Amniotic stem cell (primary cell): Measurements from ENCODE around the gene HPGD.
"Not testable (repeated sequence)": the region's sequence is repeated elsewhere in the genome, so short reads cannot be mapped to it uniquely, and the experiment has no call there.

ENCODE experiments used
- DNase-seq: peaks from one replicate; lab custom pipeline; 2025; lab: John Stamatoyannopoulos, UW

HPGD gene

DNA sequence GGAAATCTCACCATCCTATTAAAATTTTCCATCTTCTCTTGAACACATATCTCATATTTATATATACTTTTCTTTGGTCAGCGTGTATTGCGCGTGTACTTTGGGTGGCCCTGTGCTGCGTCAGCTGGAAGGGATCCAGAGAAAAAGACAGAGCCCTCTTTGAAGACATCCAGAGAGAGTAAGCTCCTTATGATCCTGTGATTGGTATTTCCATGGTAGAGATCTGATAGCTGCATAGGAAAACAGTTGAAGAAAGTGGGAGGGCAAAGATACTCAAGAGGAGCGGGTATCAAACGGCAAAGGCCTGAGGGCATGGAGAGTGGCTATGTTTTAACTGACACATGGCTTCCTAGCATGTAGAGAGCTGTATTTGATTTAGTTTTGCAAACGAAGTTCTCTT lies 4.4 kb upstream of the HPGD start:
- DNase-seq, result no peak

DNA sequence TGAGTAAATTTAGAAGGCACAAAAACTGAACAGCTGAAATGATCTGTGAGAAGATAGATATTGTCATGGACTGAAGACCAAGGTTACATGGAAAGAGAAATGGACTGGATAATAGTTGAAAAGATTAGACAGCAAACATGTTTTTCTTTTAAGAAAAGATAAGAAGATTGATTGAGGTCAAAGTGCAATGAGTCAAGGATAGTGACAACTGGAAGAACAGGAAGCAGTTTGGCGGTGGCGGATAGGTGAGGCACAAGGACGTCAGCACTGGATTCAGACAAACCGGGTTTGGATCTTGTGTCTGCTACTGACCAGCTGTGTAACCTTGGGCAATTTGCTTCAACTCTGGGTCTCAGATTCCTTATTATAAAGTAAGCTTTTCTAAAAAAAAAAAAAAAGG lies 2.0 kb upstream of the HPGD start:
- DNase-seq, result no peak

DNA sequence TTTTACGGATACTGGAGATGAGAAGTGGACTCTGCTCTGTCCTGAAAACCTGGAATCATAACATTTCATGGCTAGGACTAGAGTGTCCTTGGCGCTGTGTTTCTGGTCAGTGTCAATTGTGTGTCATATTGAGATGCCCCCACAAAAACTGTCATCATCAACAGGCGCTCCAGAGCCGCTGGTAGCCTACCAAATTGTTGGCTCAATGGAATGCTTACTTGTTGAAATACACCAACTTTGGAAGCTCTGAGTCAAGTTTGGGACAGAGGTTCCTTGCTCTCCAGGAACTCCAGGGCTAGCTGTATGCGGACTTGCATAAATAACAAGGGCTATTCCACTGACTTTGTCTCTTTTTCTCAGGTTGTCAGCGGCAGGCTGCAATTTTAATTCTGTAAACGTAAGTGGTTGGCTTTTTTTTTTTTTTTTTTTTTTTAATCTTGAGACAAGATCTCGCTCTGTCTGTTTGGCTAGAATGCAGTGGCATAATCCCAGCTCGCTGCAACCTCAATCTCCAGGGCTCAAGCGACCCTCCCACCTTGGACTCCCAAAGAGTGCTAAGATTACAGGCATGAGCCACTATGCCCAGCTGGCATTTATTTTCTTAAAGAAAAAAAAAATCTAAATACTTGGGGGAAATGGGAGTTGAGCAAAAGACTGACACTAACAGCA lies 871 bp upstream of the HPGD start:
- no peak for DNase-seq

DNA sequence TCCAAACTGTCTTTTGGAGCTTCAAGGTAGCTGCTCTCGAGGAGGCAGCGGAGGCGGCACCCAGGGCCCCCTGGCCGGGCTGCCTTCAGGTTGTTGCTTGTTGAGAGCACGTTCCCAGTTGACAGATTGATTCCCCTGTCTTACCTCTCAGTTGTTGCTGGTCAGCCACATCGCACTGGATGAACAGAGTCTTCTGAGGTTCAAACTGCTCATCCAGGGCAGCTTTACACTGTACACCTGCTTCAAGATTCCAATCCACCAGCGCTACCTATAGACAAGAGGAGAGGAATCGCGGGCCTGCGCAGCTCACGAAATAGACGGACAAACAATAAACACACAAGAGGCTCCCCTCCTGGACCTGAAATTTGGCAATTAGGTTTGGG lies 497 bp downstream of the HPGD start:
- DNase-seq, result no peak

DNA sequence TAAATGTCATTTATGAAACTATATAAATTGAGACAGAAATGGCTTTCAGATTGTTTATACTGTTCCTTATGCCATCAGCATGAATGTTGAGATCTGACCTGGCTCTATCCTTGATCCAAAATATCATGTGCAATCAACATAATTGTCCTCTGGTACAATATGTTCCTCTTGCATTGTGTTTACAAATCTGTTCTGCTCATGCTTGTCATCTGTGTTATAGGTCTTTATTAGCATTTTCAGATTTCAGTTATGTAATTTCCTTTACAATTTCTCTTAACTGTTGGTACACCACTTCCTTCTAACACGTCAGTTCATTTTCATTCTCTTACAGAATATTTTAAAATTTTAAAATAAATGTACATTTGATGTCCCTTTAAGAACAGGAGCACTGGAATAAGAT lies 1.6 kb downstream of the HPGD start:
- no peak for DNase-seq

DNA sequence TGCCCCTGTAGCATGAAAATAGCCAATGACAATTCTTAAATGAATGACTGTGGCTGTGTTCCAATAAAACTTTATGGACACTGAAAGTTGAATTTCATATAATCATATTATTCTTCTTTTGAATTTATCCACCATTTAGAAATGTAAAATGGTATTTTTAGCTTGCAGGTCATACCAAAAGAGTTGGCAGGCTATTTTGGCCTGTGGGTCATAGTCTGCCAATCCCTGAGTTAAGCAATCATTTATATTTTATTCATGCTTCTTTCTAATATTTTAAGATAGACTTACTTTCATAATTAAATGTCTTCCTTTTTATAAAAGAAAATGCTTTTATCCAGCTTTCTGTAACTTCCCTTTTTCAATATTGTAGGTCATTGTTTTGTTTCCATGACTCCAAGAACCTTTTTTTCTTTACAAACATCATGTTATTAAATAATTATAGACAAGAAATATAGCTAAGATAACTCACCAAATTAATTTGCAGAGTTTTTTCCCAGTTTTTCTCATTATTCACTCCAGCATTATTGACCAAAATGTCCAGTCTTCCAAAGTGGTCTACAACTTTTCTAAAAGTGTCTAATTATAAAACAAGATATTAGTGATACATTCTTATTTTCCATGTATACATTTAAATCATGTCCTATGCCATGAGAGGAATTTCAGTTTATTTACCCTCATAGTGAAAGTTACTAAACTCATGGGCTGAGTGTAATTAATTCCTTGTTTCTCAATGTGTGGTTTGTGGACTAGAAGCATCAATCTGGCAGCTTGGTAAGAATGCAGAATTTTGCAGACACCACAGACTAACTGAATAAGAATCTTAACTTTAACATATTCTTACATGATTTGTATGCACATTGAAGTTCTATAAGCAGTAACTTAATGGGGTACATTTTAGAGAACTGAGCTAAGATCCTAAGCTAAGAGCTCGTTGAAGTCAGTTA lies 4.5 kb downstream of the HPGD start:
- DNase-seq, result no peak

DNA sequence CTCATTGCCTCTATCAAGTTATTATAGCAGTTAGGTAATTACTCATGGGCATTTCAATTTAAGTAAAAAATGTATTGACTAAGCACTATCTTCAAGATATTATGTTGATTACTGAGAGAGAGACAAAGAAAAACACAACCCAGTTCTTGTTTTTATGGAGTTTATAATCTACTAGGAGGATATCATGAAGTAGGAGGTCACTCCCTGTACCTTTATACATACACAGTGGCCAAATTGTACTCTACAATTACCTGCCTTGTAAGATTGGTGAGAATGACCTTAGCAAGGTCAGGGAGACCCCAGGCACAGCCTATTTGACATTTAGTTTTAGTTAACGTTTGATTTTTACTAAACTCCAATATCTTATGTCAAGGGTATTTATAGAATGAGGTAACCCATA lies 5.5 kb downstream of the HPGD start:
- no peak for DNase-seq

DNA sequence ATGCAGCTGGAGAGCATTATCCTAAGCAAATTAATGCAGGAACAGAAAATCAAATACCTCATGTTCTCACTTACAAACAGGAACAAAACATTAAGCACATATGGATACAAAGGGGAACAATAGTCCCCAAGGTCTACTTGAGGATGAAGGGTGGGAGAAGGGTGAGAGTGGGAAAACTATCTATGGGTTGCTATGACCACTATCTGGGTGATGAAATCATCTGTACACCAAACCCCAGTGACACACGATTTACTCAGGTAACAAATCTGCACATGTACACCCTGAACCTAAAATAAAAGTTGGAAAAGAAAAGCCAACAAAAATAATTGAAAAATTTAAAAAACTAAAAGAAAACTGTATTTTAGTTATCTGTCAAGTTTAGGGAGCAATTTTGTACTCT lies 5.9 kb downstream of the HPGD start:
- DNase-seq, result no peak

DNA sequence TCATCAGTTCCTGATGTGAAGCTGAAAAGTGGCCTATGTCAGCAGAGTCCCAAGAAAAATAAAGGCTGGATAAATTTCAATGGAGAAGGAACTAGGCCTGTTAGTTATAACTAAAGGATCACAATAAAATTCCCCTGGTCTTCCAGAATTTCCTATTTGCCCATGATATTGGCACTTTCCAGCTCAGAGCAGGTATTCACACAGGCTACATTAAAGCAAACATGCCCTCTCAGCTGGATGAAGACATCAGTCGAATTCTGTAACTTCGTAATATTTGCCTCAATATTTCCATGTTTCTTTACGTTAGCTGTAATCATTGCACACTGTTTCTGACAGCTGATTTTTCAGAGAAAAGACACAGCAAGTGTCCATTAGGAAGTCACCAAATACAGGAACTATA lies 9.5 kb downstream of the HPGD start:
- no peak for DNase-seq

DNA sequence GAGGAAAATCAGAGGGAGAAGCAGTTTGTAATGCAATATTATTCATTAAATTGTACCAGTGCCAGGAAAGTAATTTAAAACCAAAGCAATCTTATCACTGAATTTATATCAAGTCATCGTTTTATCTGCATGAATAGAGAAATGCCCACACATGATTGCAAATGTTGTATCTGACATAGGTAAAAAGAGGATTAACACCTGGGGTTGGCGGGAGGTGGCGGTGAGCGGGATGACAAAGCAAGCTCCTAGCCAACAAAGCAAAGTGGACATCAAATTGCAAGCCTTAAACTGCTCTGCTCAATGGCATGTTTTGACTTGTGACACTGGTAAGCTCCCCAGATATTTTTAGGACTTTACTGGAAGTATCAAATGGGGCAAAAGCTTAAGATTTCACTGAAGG lies 16.4 kb downstream of the HPGD start:
- DNase-seq, result no peak

DNA sequence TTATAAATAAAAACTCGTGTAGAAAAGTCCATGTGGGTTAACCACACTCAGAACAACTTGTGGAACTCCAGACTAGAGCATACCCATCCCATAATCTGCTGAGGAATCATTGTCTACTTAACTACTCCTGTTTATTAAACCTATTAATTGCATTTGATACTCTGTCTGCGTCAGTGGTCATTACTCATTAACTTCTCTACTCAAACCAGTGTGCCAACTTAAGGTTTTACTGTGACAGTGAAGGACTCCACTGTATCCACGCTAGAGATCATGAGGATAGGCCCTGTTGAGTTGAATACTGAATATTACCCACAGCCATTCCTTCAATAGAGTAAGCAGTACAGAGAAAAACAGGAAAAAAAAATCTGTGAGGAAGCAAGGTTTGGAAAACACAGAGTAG lies 17.3 kb downstream of the HPGD start:
- no peak for DNase-seq

DNA sequence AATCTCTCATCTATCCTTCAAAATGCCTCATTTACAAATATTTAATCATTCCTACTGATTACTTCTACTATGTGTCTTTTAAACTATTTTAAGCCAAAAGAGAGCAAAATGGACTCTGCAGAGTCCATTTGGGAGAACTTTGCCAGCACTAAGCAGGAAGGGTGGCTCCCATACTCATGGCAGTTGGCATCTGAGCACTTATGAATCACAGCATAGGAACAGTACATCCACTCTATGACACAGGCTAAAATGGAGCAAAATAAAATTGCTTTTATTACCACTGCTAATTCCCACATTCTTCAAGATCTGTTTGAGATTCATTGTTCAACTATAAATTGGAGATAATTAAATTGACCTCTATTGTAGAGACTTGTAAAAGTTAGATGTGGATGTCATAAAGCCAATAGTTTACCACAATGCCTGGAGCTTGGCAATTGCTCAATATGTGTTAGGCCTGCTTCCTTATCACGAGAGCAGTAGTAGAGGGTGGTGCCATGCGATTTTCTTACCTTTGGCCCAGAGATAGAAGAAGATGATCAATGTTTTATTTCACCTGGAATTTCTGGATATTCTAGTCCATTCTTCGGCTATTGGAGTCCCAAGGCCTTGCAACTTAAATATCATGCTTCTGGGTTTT lies 19.1 kb downstream of the HPGD start:
- no peak for DNase-seq

DNA sequence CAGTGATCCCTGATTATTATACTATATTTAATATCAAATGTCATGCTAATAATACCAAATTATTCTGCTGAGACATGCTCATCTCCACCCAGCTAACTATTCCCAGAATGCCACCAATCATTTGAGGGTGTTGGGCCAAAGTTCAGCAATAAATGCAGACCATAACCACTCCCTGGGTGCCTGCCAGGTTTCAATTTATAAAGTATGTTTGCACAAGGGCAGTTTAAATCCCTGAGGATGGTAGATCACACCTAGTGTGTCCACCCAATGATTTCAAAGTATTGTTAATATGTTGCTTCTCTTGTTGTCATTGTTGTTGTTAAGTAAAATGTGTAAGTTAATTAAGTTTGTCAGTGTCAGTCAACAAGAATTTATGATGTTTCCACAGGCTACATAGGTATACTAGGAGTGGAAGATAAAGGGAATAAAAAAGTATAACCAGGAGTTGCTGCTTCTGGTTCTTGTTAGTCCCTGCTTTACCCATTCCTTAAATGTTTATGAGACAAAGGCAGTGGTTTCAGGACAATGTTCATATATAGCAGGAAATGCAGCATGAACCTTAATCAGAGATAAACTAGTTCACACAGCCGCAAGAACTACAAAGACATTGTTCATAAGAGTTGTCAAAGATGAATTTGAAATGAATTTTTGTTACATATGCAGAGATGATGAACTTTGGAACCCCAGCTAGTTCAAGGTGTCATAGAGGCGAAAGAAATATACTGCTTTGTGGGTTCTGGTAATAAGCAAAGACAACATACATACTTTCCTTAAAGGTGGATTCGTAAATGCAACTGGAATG lies 25.5 kb downstream of the HPGD start:
- DNase-seq, result no peak

DNA sequence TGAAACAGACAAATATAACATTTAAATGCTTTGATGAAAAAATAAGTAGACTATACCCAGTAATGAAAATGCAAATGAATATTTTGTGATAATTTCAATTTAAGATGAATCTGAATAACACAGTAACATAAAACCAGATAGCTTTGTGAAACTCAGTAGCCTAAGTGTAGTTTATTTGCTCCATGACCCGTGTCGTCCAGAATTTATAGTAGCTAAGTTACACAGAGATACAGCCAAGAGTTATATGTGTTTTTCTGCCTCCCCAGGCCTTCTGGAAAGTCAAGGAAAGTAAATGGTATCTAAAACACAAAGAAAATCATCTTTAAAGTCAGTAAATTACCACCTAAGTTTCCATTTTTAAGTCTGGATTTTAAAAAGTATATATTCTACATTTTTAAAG lies 26.7 kb downstream of the HPGD start:
- no peak for DNase-seq

DNA sequence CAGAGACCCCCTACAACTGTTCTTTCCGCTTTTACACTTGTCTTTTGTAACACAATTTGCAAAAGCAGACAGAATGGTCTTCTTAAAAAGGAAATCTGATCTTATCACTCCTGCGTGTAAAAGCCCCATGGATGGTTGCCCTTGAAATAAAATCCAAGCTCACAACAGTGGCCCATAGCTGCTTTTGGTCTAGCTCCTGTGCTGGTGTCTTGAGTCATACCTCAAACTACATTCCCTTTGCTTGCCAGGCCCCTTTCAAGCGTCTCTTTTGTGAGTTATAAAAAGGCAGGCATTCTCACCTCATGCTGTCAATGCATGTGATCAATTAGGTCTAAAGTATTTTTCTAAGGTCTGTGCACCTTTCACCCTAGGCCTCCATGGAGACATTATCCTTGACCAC lies 27.6 kb downstream of the HPGD start:
- no peak for DNase-seq

DNA sequence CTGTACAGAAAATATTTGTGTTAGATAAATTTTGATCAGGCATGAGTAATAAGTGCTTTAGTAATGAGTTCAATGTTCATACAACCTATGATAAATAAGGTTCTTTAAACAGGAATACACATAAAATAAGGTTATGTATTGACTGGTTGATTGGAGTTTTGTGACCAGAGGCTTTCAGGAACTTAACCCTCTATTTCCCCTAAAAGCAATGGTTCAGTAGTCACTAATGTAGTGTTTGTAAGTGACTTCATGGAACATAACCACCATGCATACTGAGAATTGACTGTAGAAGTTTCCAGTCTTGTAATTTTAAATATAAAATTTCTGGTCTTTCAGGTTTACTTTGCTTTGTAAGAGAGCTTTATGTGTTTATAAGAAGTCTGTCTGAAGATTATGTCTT lies 28.1 kb downstream of the HPGD start:
- no peak for DNase-seq

DNA sequence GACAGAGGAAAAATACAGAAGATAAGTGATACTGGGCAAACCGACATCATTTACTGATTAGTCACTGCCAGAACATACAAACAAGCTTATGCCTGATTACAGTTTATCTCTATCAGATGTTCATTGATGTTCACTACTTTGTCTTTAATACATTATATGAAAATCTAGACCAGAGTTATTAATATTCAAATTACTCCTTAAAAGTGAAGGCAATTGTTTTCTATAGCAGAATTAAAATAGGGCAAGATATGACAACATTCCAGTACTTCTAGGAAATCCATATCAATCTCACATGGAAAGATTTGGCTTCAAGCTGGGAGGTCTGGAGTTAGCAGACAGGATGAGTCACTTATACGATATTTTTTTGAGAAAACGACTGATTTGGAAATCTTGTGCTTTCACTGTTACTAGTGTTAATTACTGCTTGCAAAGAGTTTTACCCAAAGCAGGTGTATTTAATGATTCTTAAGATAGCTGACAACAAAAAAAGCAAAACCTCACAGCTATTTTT lies 31.8 kb downstream of the HPGD start:
- DNase-seq, result no peak

DNA sequence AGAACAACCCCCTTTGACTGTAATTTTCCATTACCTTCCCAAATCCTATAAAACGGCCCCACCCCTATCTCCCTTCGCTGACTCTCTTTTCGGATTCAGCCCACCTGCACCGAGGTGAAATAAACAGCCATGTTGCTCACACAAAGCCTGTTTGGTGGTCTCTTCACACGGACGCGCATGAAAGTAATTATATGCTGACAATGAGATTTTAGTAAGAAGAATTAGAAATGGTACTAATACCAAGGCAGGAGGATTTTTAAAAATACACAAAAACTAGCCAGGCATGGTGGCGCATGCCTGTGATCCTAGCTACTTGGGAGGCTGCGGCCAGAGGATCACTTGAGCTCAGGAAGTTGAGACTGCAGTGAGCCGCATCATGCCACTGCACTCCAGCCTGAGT lies 33.9 kb downstream of the HPGD start:
- DNase-seq, result not testable (repeated sequence)

DNA sequence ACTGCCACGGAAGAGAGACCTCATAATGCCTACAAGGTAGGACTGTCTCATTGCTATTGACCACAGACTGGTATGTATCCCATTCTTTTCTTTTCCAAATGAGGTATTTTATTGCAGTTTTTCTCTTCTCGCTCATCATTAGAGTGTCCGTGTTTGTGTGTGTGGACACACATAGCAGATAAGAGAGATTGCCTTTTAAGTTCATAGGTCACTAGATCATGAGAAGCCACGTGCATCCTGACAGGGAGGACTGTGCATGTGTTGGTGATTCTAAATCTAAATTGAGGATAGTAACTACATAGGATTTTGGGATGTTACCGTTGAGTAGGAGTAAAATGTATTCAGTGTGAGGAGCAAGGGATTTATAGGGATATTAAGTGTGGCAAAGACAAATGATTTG lies 37.3 kb downstream of the HPGD start:
- DNase-seq, result no peak

DNA sequence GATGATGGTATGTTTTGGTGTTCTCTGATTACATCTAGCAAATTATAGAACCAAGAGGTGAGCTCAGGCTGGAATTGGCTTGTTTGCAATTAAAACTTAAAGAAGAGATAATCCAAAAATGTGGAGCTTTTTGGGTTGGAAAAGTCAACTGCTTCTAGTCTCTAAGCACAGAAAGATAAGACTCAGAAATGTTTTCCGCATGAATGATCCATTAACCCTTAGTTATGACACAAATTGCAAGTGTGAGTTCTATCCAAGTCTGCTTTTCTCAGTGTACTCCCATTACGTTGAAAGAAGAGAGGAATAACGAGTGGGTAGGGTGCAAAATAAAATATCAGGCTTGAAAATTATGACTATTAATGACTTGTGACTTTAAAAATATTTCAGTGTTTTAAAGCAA lies 38.5 kb downstream of the HPGD start:
- no peak for DNase-seq

DNA sequence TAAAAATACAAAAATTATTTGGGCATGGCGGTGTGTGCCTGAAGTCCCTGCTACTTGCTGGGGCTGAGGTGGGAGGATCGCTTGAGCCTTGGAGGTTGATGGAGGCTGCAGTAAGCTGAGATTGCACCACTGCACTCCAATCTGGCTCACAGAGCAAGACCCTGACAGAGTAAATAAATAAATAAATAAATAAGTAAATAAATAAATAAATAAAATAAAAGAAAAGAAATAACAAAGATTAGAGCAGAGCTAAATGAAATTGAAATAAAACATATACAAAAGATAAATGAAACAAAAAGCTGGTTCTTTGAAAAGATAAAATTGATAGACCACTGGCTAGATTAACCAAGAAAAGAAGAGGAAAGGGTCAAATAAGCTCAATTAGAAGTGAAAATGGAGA lies 43.1 kb downstream of the HPGD start:
- no peak for DNase-seq

DNA sequence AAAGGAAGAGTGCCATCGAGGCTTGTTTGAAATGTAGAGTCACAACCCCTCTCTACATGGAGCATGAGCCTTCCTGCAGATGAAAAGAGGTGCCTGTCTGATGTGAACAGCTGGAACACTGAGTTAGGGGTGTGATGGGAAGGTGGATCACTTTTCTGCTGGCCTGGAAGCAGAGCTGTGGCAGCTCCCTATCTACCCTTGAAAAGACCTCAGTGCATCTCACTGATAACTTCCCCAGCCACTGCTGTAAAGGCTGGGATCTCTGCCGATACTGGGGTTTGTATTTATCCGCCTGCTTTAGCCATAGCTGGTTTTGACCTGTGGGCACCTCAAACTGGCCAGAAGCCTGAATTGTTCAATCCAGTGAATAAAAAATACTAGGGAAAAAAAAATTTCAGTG lies 46.8 kb downstream of the HPGD start:
- DNase-seq, result no peak
